OCI-LY1 (cell line): Measurements from ENCODE around the gene RAD51B.

ENCODE experiments used
- H2AFZ ChIP-seq: fragments of 200-600 bp; sonication (generic), shearing (Covaris generic); 2 replicates; pipeline ENCODE4 v1.6.0; 2014; ENCODE audit warnings: antibody characterized with exemption, mild to moderate bottlenecking, low read length
- H3F3A ChIP-seq: fragments of 200-600 bp; sonication (generic), shearing (Covaris generic); 2 replicates; pipeline ENCODE4 v1.6.0; 2014; ENCODE audit warnings: mild to moderate bottlenecking, antibody characterized with exemption, low read length, moderate library complexity; ENCODE audit not compliant: insufficient read depth
- H3K27ac ChIP-seq: fragments of 200-600 bp; sonication (generic); 2 replicates; pipeline ENCODE4 v1.5.1; 2014; ENCODE audit warnings: low read length, mixed run types, mild to moderate bottlenecking, low read depth; ENCODE audit not compliant: poor library complexity, severe bottlenecking
- H3K27me3 ChIP-seq: fragments of 200-600 bp; sonication (generic); 2 replicates; pipeline ENCODE4 v1.6.0; 2014; ENCODE audit warnings: antibody characterized with exemption, mild to moderate bottlenecking, low read length, moderate library complexity; ENCODE audit not compliant: insufficient read depth
- H3K36me3 ChIP-seq: fragments of 200-600 bp; sonication (generic); 2 replicates; pipeline ENCODE4 v1.6.1; 2014; ENCODE audit warnings: mild to moderate bottlenecking, antibody characterized with exemption, low read length, moderate library complexity, mixed read lengths; ENCODE audit not compliant: insufficient read depth
- H3K4me1 ChIP-seq: fragments of 200-600 bp; sonication (generic); 2 replicates; pipeline ENCODE4 v1.5.1; 2014; ENCODE audit warnings: mild to moderate bottlenecking, low read length, moderate library complexity; ENCODE audit not compliant: insufficient read depth, severe bottlenecking
- H3K4me2 ChIP-seq: fragments of 200-600 bp; sonication (generic), shearing (Covaris generic); 2 replicates; pipeline ENCODE4 v1.6.1; 2014; ENCODE audit warnings: low read length
- H3K4me3 ChIP-seq: fragments of 200-600 bp; sonication (generic); 2 replicates; pipeline ENCODE4 v1.5.1; 2014; ENCODE audit warnings: low read length, low read depth, mild to moderate bottlenecking, mixed read lengths; ENCODE audit not compliant: poor library complexity, severe bottlenecking
- H3K79me2 ChIP-seq: fragments of 200-600 bp; shearing (Covaris generic); 2 replicates; pipeline ENCODE4 v1.6.1; 2016; ENCODE audit warnings: mixed run types, low read length, mixed read lengths; ENCODE audit not compliant: insufficient read depth
- H3K9ac ChIP-seq: fragments of 200-600 bp; sonication (generic), shearing (Covaris generic); 2 replicates; pipeline ENCODE4 v1.6.1; 2014; ENCODE audit warnings: mild to moderate bottlenecking, low read length, mixed read lengths
- H3K9me2 ChIP-seq: fragments of 200-600 bp; sonication (generic), shearing (Covaris generic); 2 replicates; pipeline ENCODE4 v1.6.1; 2014; ENCODE audit warnings: low read depth, mild to moderate bottlenecking, low read length, mixed read lengths
- H3K9me3 ChIP-seq: fragments of 200-600 bp; shearing (Covaris generic); 2 replicates; pipeline ENCODE4 v1.6.1; 2014; ENCODE audit warnings: low read length, mixed read lengths
- H4K20me1 ChIP-seq: fragments of 200-600 bp; sonication (generic), shearing (Covaris generic); 2 replicates; pipeline ENCODE4 v1.6.0; 2016; ENCODE audit warnings: mild to moderate bottlenecking, low read length; ENCODE audit not compliant: insufficient read depth
- CTCF ChIP-seq: fragments of 200-600 bp; sonication (generic), shearing (Covaris generic); IDR thresholded peaks from 2 replicates; pipeline ENCODE4 v1.5.1; 2017; ENCODE audit warnings: mild to moderate bottlenecking, antibody characterized with exemption, low read length, moderate library complexity, mixed read lengths
- EZH2 ChIP-seq: fragments of 200-600 bp; sonication (generic), shearing (Covaris generic); IDR thresholded peaks from 2 replicates; pipeline ENCODE4 v1.8.0; 2017; ENCODE audit warnings: borderline replicate concordance, mixed run types, mild to moderate bottlenecking, antibody characterized with exemption, low read length, moderate library complexity, mixed read lengths

The RAD51B gene

DNA sequence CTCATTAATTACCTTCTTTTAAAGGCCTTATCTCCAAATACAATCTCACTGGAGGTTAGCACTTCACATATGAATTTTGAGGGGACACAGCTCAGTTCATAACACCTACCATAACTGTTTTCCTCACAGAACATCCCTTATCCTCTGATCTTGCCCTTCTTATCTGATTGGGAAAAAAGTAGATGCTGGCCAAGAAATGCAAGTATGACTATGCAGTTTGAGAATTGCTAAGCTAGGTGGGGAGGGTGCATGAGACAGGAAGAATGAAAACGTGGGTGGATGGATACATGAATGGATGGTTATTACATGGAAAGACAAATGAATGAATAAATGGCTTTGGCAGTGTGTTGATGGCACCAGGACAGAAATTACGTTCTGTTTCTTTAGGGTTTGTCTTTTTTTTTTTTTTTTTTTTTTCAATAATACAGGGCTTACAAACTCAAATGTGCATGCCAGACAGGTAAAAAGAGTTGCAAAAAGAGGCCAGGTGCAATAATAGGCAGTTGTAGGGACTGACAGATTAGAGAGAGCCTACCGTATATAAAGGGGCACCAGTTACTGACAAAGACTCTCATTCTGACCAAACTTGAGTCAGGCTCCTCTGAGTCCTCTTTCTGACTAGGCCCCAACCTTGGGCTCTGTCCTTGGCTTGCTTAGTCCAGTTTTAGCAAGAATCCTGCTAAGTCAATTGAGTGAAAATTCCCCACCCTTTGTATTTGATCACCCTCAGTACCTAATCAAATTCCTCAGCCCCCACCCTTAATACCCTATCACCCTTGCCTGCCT is 668.4 kb downstream of the RAD51B start:
- no peaks in the 10 kb centered on the region for H4K20me1 ChIP-seq
- H3K27ac ChIP-seq: no peak overlapping the region
- H3K4me2 ChIP-seq: no peak overlapping the region
- no peaks in the 10 kb centered on the region for H3F3A ChIP-seq
- H3K4me1 ChIP-seq: no peaks in the 10 kb centered on the region
- H3K9ac ChIP-seq: no peak overlapping the region
- H2AFZ ChIP-seq: no peak overlapping the region
- H3K9me2 ChIP-seq: no peaks in the 10 kb centered on the region
- H3K27me3 ChIP-seq: no peaks in the 10 kb centered on the region
- no peaks in the 10 kb centered on the region for H3K79me2 ChIP-seq
- H3K4me3 ChIP-seq: no peak overlapping the region
- no peaks in the 10 kb centered on the region for H3K36me3 ChIP-seq
- H3K9me3 ChIP-seq: no peaks in the 10 kb centered on the region
- no peak for TF ChIP-seq CTCF
- TF ChIP-seq EZH2: no peak

- H3K79me2 ChIP-seq: no peaks in the 10 kb centered on the region
- no peaks in the 10 kb centered on the region for H3K9me2 ChIP-seq
- peaks cover 7% of the 10 kb centered on the region for H3K4me1 ChIP-seq
- H3K4me2 ChIP-seq: no peak overlapping the region
- no peaks in the 10 kb centered on the region for H4K20me1 ChIP-seq
- H3K9me3 ChIP-seq: no peaks in the 10 kb centered on the region
- H3K27ac ChIP-seq: no peak overlapping the region
- H2AFZ ChIP-seq: no peak overlapping the region
- H3F3A ChIP-seq: no peaks in the 10 kb centered on the region
- no peaks in the 10 kb centered on the region for H3K36me3 ChIP-seq
- H3K9ac ChIP-seq: no peak overlapping the region
- H3K4me3 ChIP-seq: no peak overlapping the region
- TF ChIP-seq EZH2 (no peak), CTCF (no peak)
- no peaks in the 10 kb centered on the region for H3K27me3 ChIP-seq
Measured at GRCh38 chr14:68491793-68492192, 672.2 kb downstream of the RAD51B start.

GRCh38 chr14:68492381-68493151 is 673.0 kb downstream of the RAD51B start:
- H3K9me3 ChIP-seq: no peaks in the 10 kb centered on the region
- no peak overlapping the region for H3K4me2 ChIP-seq
- H3K4me1 ChIP-seq: peaks cover 7% of the 10 kb centered on the region
- no peaks in the 10 kb centered on the region for H3K9me2 ChIP-seq
- no peak overlapping the region for H3K27ac ChIP-seq
- H3K79me2 ChIP-seq: no peaks in the 10 kb centered on the region
- no peaks in the 10 kb centered on the region for H3K27me3 ChIP-seq
- no peaks in the 10 kb centered on the region for H3K36me3 ChIP-seq
- no peak overlapping the region for H2AFZ ChIP-seq
- no peak for TF ChIP-seq EZH2
- H3F3A ChIP-seq: no peaks in the 10 kb centered on the region
- H3K4me3 ChIP-seq: no peak overlapping the region
- H4K20me1 ChIP-seq: no peaks in the 10 kb centered on the region
- no peak overlapping the region for H3K9ac ChIP-seq
